ENCODE data around the gene EFHC1. TPM values are rescaled to one million over a fixed set of nuclear protein-coding genes. Genes with fewer than 3 reads are reported as not detected.
A peak's percentile ranks its signal among the peaks of the same experiment; 100 is the strongest.

EFHC1 gene
- total and polyA plus RNA-seq, 8 donors = 7.2 to 54.3 (median 35.5) TPM

- TF ChIP-seq POLR2AphosphoS5 (IDR thresholded peaks at IDR 0.05) = no peak
- DNase-seq = no peak
- no peak overlapping the region for H3K27ac ChIP-seq
- H3K9me3 ChIP-seq = no peaks in the 10 kb centered on the region
- 71 to 81% (median 73%) methylated on average over 5 of the region's 5 CpGs for WGBS, 5 donors
- peaks cover 4 to 25% (median 22%) of the 10 kb centered on the region in 4 donors for H3K36me3 ChIP-seq
- H3K27me3 ChIP-seq = no peaks in the 10 kb centered on the region
- intact Hi-C loops (cut with DNase I; ENCODE audit: low total_unique reads) = no loop called here
- H3K4me1 ChIP-seq = peaks cover 7 to 45% (median 22%) of the 10 kb centered on the region in 4 donors
- no peak overlapping the region for H3K4me3 ChIP-seq
Measured at GRCh38 chr6:52535711-52536423, 115.7 kb downstream of the EFHC1 start.

DNA sequence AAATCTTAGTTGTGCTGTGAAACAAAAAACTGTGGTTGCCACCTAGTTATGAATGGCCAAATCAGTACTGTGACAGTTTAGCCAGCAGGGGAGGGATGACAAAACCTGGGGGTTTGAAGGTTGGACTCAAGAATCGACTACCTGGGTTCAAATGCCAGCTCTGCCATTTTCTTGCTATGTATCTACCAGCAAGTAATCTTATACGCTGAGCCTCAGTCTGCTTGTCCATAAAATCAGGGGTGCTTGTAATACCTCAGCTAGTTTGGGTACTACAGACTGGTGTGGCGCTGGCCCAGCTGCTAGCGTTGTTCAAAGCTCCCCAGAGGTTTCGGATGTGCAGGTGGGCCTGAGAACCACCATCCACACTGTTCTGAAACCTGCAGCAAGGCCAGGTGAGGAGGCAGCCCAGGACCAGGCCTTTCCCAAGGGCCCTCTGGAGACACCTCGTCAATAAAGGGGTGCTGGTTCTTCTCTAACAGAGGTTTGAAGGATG is 116.3 kb downstream of the EFHC1 start:
- intact Hi-C loops (cut with DNase I; ENCODE audit: low total_unique reads) = no loop called here
- no peak for TF ChIP-seq POLR2A (IDR thresholded peaks at IDR 0.05)
- no peak for TF ChIP-seq EP300 (IDR thresholded peaks at IDR 0.05)
- no peak for TF ChIP-seq POLR2AphosphoS5 (IDR thresholded peaks at IDR 0.05)
- no peak for TF ChIP-seq CTCF (IDR thresholded peaks at IDR 0.05)
- no peaks in the 10 kb centered on the region for H3K27me3 ChIP-seq
- no peaks in the 10 kb centered on the region for H3K9me3 ChIP-seq
- peaks cover 7 to 52% (median 26%) of the 10 kb centered on the region in 4 donors for H3K4me1 ChIP-seq
- peak overlapping the region in 1 of 5 donors; percentile 47 for H3K27ac ChIP-seq
- DNase-seq = no peak
- H3K4me3 ChIP-seq = no peak overlapping the region
- H3K36me3 ChIP-seq = peaks cover 4 to 25% (median 22%) of the 10 kb centered on the region in 4 donors
- 89 to 94% (median 91%) methylated on average over 6 of the region's 6 CpGs for WGBS, 5 donors

DNA sequence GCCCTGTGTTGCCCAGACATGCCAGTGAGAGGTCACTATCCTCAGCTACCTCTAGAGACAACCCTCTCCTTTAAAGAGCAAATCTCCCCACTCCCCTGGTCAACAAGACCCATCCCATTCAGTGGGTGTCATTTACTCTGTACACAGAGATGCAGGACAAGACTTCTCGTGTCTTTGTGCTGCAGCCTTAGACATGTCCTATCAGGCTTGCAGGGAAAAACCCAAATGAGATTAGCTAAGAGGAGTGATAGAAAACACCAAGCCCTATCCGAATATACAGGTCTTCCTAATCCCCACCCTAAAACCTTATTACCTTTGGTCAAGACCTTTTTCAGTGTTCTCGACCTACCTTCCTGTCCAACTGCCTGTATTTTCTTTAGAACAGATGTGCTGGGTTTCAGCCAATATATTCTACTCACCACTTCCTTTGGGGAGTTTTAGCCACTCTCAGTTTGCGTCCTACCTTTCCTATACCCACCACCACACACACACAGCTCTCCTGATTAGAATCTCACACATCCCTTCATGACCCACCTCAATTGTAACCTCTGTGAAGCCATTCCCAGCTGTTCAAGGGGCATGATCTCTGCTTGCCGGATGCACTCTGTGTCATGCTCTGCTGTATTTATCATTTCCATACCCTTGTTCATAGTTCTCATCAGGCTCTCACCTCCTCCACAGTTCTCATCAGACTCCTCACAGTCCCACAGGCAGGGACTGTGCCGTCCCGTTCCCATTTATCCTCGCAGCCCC is 117.0 kb downstream of the EFHC1 start:
- no peaks in the 10 kb centered on the region for H3K27me3 ChIP-seq
- intact Hi-C loops (cut with DNase I; ENCODE audit: low total_unique reads) = no loop called here
- H3K9me3 ChIP-seq = no peaks in the 10 kb centered on the region
- peaks cover 7 to 57% (median 29%) of the 10 kb centered on the region in 4 donors for H3K4me1 ChIP-seq
- H3K36me3 ChIP-seq = peaks cover 4 to 25% (median 22%) of the 10 kb centered on the region in 4 donors
- peak overlapping the region in 2 of 5 donors; percentile 47 to 49 for H3K27ac ChIP-seq
- no peak for DNase-seq
- WGBS, 5 donors = 70 to 89% (median 77%) methylated on average over 8 of the region's 8 CpGs
- TF ChIP-seq POLR2A (IDR thresholded peaks at IDR 0.05) = no peak
- TF ChIP-seq CTCF (IDR thresholded peaks at IDR 0.05) = no peak
- TF ChIP-seq POLR2AphosphoS5 (IDR thresholded peaks at IDR 0.05) = no peak
- no peak for TF ChIP-seq EP300 (IDR thresholded peaks at IDR 0.05)
- H3K4me3 ChIP-seq = no peak overlapping the region

DNA sequence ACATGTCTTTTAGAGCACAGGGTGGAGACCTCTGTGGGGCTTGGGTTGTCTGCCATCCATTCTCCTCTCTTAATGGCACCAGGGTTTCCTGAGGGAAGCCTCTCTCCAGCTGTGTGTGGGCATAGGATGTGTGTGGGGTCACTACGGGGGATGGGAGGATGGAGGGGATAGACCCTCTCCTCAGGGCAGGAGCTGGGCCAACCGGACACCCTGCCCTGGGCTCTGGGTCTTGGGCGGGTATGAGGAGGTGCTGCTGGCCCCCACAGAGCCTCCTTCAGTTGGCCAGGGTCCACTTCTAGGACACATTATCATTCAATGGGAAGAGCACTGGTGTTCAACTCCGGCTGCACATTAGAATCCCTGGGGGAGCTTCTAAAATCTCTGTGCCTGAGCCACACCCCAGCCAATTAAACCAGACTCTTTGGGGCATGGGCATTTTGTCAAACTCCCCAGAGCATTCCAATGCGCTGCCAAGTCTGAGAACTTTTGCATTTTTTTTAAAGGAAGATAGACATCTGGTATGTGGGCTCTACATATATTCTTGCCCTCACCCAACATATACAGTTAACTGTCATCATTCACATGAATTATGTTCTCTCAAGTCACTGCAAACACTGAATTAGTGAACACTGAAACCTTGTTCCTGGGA is 118.2 kb downstream of the EFHC1 start:
- Histone ChIP-seq H3K4me3 (no peak overlapping the region), H3K27me3 (no peaks in the 10 kb centered on the region), H3K27ac (peak overlapping the region in 2 of 5 donors; percentile 47 to 49), H3K4me1 (peaks cover 10 to 69% (median 36%) of the 10 kb centered on the region in 4 donors), H3K36me3 (peaks cover 4 to 22% (median 20%) of the 10 kb centered on the region in 4 donors), H3K9me3 (no peaks in the 10 kb centered on the region)
- WGBS, 5 donors = 86 to 97% (median 93%) methylated on average over 5 of the region's 5 CpGs
- DNase-seq = no peak
- intact Hi-C loops (cut with DNase I; ENCODE audit: low total_unique reads) = no loop called here
- TF ChIP-seq POLR2AphosphoS5 (IDR thresholded peaks at IDR 0.05) (no peak), EP300 (IDR thresholded peaks at IDR 0.05) (no peak), CTCF (IDR thresholded peaks at IDR 0.05) (no peak), POLR2A (IDR thresholded peaks at IDR 0.05) (no peak)
